Neural cell (in vitro differentiated cells): ENCODE measurements around the gene SMAP1.

Source experiments
- TF ChIP-seq, protein P1 (sequence below): IDR thresholded peaks from 2 replicates; pipeline ENCODE4 v1.6.1; 2012; ENCODE audit warnings: borderline replicate concordance
- TF ChIP-seq, protein P2 (sequence below): fragments of 450-650 bp; IDR thresholded peaks from 2 replicates; pipeline ENCODE4 v1.5.1; 2014; ENCODE audit warnings: antibody characterized with exemption, mild to moderate bottlenecking, moderate library complexity; ENCODE audit not compliant: poor library complexity, severe bottlenecking

DNA sequence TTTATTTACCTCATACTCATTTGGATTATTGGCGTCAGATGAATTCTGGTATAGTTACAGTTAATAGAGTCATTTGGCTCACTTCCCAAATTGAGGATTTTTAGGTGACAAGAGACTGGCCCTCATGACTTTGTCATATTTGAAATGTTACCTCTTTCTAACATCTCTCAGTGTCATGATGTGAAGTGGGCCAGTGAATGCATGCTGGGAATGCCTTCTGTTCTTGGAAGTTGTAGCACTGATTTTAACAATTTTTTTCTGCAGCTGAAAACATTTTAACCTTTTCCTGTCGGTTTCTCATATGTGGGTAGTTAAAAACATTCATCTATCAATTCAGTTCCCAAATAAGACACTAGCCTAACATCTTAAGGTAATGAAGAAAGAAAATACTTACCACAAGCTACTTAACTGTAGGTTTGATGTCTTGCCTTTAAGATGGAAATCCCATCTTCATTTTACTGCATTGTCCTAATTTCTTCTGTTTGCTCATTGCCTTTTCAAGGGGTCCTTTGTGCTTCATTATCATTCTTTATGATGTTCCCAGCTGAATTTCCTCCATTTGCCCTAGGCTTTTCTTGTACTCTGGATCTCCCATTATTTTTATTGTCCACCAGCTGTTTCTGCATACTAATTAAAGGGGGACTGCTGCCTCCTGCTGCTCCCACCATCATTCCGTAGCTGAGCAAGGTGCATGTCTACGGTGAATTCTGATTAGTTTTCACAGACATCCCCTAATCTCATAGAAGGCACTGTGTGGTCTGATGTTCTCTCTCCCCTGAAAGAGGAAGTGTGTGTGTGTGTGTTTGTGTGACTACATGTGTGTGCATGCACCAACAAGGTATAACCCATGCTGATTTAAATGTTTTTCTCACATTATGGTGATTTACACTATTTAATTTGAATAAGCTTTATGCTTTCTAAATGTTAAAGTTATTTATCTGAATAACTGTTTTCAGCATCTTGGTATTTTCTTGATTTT lies 179.7 kb downstream of the SMAP1 start:
- TF ChIP-seq, protein P1, sequence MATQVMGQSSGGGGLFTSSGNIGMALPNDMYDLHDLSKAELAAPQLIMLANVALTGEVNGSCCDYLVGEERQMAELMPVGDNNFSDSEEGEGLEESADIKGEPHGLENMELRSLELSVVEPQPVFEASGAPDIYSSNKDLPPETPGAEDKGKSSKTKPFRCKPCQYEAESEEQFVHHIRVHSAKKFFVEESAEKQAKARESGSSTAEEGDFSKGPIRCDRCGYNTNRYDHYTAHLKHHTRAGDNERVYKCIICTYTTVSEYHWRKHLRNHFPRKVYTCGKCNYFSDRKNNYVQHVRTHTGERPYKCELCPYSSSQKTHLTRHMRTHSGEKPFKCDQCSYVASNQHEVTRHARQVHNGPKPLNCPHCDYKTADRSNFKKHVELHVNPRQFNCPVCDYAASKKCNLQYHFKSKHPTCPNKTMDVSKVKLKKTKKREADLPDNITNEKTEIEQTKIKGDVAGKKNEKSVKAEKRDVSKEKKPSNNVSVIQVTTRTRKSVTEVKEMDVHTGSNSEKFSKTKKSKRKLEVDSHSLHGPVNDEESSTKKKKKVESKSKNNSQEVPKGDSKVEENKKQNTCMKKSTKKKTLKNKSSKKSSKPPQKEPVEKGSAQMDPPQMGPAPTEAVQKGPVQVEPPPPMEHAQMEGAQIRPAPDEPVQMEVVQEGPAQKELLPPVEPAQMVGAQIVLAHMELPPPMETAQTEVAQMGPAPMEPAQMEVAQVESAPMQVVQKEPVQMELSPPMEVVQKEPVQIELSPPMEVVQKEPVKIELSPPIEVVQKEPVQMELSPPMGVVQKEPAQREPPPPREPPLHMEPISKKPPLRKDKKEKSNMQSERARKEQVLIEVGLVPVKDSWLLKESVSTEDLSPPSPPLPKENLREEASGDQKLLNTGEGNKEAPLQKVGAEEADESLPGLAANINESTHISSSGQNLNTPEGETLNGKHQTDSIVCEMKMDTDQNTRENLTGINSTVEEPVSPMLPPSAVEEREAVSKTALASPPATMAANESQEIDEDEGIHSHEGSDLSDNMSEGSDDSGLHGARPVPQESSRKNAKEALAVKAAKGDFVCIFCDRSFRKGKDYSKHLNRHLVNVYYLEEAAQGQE, result no peak
- TF ChIP-seq, protein P2, sequence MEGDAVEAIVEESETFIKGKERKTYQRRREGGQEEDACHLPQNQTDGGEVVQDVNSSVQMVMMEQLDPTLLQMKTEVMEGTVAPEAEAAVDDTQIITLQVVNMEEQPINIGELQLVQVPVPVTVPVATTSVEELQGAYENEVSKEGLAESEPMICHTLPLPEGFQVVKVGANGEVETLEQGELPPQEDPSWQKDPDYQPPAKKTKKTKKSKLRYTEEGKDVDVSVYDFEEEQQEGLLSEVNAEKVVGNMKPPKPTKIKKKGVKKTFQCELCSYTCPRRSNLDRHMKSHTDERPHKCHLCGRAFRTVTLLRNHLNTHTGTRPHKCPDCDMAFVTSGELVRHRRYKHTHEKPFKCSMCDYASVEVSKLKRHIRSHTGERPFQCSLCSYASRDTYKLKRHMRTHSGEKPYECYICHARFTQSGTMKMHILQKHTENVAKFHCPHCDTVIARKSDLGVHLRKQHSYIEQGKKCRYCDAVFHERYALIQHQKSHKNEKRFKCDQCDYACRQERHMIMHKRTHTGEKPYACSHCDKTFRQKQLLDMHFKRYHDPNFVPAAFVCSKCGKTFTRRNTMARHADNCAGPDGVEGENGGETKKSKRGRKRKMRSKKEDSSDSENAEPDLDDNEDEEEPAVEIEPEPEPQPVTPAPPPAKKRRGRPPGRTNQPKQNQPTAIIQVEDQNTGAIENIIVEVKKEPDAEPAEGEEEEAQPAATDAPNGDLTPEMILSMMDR, result no peak
